BJ (cell line): ENCODE measurements around the gene TNRC18. TPM values are rescaled to one million over a fixed set of nuclear protein-coding genes. Genes with fewer than 3 reads are reported as not detected.
"Not testable (repeated sequence)": the region's sequence is repeated elsewhere in the genome, so short reads cannot be mapped to it uniquely, and the experiment has no call there.

Experiments used
- CTCF ChIA-PET: fragments of 350-600 bp; formaldehyde crosslinking; extraction: SDS; loops from one replicate; lab custom pipeline; 2021; ENCODE audit warnings: antibody characterized with exemption, inconsistent platforms; lab: Yijun Ruan, JAX
- POLR2A ChIA-PET: fragments of 300-600 bp; sonication (Branson Sonifier 250); formaldehyde crosslinking; extraction: SDS; loops from one replicate; lab custom pipeline; 2021; ENCODE audit warnings: antibody characterized with exemption; lab: Charles Lee
- DNase-seq: peaks from one replicate; pipeline ENCODE4 v3.0.0-alpha.2; 2011; ENCODE audit warnings: low read depth
- H3K27me3 ChIP-seq: 2 replicates; pipeline ENCODE4 v1.6.0; 2011; ENCODE audit warnings: low read length; ENCODE audit not compliant: control insufficient read depth, insufficient read depth
- H3K36me3 ChIP-seq: 2 replicates; pipeline ENCODE4 v1.5.1; 2011; ENCODE audit warnings: low read length; ENCODE audit not compliant: control insufficient read depth, insufficient read depth
- H3K4me3 ChIP-seq: 2 replicates; pipeline ENCODE4 v1.5.1; 2011; ENCODE audit warnings: low read depth, mild to moderate bottlenecking, control low read depth, low read length
- polyA plus RNA-seq: library from polyadenylated mRNA; depleted of rRNA; stranded (reverse); fragments of >200 nt; gene quantifications from 2 replicates; pipeline ENCODE4 v1.2.3, GENCODE V29; 2011
- TF ChIP-seq, protein P1 (sequence below): IDR thresholded peaks from 2 replicates; pipeline ENCODE4 v1.5.1; 2011; ENCODE audit warnings: low read depth, mild to moderate bottlenecking, control low read depth, inconsistent platforms, low read length, moderate library complexity; ENCODE audit not compliant: insufficient read depth

TNRC18 gene
- polyA plus RNA-seq, 1 experiment: 20.1 TPM

GRCh38 chr7:5324961-5325360 is 98.7 kb downstream of the TNRC18 start:
- peaks cover 36% of the 10 kb centered on the region for H3K36me3 ChIP-seq
- H3K4me3 ChIP-seq: no peak overlapping the region
- CTCF ChIA-PET: no interaction called here
- no peak for DNase-seq
- TF ChIP-seq, protein P1, sequence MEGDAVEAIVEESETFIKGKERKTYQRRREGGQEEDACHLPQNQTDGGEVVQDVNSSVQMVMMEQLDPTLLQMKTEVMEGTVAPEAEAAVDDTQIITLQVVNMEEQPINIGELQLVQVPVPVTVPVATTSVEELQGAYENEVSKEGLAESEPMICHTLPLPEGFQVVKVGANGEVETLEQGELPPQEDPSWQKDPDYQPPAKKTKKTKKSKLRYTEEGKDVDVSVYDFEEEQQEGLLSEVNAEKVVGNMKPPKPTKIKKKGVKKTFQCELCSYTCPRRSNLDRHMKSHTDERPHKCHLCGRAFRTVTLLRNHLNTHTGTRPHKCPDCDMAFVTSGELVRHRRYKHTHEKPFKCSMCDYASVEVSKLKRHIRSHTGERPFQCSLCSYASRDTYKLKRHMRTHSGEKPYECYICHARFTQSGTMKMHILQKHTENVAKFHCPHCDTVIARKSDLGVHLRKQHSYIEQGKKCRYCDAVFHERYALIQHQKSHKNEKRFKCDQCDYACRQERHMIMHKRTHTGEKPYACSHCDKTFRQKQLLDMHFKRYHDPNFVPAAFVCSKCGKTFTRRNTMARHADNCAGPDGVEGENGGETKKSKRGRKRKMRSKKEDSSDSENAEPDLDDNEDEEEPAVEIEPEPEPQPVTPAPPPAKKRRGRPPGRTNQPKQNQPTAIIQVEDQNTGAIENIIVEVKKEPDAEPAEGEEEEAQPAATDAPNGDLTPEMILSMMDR: no peak
- H3K27me3 ChIP-seq: no peaks in the 10 kb centered on the region
- POLR2A ChIA-PET: no interaction called here

DNA sequence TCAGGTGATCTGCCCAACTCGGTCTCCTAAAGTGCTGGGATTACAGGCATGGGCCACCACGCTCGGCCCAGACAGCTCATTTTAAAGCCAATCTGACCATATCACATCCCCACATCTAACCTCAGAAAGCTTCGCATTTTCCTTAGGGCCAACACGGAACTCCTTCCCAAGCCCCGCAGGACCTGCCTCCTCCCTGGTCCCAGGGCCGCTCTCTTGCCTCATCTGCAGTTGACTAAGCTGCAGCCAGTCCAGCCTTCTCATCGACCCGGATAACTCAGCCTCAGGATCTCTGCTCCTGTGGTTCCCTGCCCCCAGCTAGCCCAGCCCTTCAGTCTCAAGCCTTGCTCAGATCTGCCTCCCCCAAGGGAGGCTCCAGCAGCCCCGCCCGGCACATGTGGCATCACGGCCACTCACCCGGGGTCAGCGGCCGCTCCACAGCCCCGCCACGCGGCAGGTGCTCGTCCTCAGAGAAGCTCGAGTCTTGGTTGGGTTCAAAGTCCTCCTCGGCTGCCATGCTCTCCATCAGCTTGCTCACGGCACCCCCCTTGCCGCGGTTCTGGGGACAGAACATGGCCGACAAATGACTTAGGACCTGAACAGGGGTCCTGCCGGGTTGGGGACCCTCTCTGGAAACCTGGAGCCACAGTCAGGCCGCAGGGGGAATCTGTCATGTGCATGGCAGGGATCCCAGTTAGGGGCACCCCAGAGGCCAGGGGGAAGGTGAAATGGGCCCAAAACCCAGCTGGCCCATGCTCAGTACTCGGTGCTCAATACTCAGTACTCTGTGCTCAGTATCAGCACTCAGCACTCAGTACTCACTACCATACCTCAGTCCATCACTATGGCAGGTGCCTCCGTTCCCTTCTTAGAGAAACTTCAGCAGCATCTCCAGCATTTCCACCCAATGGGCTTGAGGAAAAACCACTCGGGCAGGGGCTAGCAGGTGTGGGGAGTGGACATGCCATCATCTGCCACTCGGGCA is 99.5 kb downstream of the TNRC18 start:
- H3K4me3 ChIP-seq, H3K27me3 ChIP-seq, CTCF ChIA-PET, DNase-seq, POLR2A ChIA-PET: not testable (repeated sequence)
- H3K36me3 ChIP-seq: peaks cover 37% of the 10 kb centered on the region

- CTCF ChIA-PET: no interaction called here
- no peak overlapping the region for H3K4me3 ChIP-seq
- no peak for DNase-seq
- H3K36me3 ChIP-seq: peaks cover 36% of the 10 kb centered on the region
- POLR2A ChIA-PET: no interaction called here
- no peaks in the 10 kb centered on the region for H3K27me3 ChIP-seq
- TF ChIP-seq, protein P1: no peak
These were observed 100.8 kb downstream of the TNRC18 start for GRCh38 chr7:5322621-5323410.

DNA sequence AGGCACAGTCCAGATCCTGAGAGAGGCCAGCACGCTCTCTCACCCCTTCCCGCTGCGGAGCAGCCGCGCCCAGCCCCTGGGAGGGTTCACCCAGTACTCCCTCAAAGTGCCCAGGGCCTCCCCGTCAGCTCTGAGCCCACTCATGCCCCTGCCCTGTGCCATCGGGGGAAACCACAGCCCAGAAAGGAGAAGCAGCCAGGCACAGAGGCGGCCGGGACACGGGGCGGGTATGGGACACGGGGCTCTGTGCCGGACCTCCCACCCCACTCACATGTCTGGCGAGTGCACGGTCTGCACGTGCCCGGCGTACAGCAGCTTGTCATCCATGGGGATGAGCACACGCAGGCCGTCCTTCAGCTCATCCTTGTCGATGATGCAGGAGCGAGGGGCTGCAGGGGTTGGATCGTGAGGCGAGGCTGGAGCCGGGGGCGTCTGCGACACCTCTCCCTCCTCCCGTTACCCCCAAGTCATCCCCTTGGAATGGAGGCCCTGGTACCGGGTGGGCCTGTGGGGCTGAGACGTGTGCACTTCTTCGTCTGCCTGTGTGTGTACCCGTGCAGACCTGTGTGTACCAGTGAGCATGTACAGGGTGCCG is 102.7 kb downstream of the TNRC18 start:
- TF ChIP-seq, protein P1: no peak
- H3K27me3 ChIP-seq: no peaks in the 10 kb centered on the region
- ChIA-PET POLR2A (no interaction called here), CTCF (no interaction called here)
- DNase-seq: no peak
- H3K36me3 ChIP-seq: peaks cover 43% of the 10 kb centered on the region
- H3K4me3 ChIP-seq: no peak overlapping the region

DNA sequence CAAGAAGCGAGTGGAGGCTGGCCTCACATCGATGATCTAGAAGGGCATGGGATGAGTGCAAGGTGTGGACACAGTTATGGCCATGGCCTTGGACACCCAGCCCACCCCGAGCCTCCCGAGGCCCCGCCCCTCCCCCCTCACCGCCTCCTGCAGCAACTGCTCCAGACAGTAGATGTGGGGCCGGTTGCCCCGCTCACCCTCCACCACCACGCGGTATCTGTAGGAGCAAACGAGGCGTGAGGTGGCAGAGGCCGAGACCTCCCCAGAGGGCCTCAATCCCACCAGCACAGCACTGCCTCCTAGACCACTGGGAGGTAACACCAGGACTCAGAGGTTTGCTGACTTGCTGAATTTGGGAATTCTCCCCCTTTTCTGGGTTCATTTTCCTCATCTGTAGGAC is 103.2 kb downstream of the TNRC18 start:
- no peak overlapping the region for H3K4me3 ChIP-seq
- CTCF ChIA-PET: no interaction called here
- POLR2A ChIA-PET: no interaction called here
- no peak for DNase-seq
- TF ChIP-seq, protein P1: no peak
- no peaks in the 10 kb centered on the region for H3K27me3 ChIP-seq
- H3K36me3 ChIP-seq: peaks cover 46% of the 10 kb centered on the region

- H3K36me3 ChIP-seq: peaks cover 38% of the 10 kb centered on the region
- H3K4me3 ChIP-seq, POLR2A ChIA-PET, H3K27me3 ChIP-seq, DNase-seq: not testable (repeated sequence)
- CTCF ChIA-PET: interaction anchor here (0.6 kb wide), 1 partner anchor 192 kb away, joined by 5 read pairs; no protein-coding TSS in a partner anchor
These were observed 105.0 kb downstream of the TNRC18 start for GRCh38 chr7:5318613-5319012.
